Adrenal gland (tissue), 5 donors: ENCODE measurements around the gene TCTA.

Experiments used
- POLR2A ChIP-seq, 2 donors: fragments of 450-650 bp; IDR thresholded peaks; one replicate each; pipeline ENCODE4 v1.6.1; 2017; ENCODE audit warnings: antibody characterized with exemption in 2 of 2, mild to moderate bottlenecking in 2 of 2, moderate library complexity in 1 of 2
- TF ChIP-seq, protein P1 (sequence below), 6 experiments: fragments of 450-650 bp in 4 of 6; fragments of 200-600 bp in 2 of 6; sonication (generic) in 1 of 6; IDR thresholded peaks; 1 replicate in 5 of 6; 2 replicates in 1 of 6; pipeline versions ENCODE4 v1.5.1 to v1.8.0; 2016 to 2021; ENCODE audit warnings: antibody characterized with exemption in 6 of 6, mild to moderate bottlenecking in 2 of 6, moderate library complexity in 1 of 6
- donor health status: DM: no; HTN: no; CAD: no.

DNA sequence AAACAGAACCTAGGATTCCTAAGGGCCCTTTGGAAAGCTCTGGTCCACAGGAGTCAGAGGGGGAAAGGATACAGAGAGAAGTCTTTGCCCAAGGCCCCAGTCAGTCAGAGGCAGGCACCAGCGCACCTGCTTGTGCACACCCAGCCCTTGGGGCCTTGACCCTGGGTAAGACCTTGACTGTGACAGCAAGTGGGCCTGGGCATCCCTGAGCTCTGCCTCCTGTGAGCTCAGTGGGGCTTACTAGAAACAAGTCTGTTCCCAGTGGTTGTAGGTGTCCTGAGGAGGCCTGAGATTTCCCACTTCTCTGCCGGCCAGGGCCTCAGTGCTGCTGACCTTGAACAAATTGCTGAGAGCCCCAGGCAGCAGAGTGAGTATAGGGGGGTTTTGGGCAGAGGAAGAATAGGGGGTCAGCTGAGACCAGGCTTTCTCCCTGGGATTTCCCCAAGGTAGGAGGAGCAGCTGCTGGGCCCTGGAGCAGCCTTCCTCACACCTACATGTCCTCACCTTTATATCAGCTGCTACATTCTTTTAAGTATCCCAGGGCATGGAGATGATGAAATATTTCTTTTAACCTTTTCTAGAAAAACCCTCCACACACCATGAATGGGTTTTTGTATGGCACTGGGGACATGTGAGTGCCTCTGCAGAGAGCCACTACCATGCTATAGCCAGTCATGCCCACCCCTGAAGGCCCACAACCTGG lies 48.1 kb downstream of the TCTA start:
- TF ChIP-seq, protein P1, sequence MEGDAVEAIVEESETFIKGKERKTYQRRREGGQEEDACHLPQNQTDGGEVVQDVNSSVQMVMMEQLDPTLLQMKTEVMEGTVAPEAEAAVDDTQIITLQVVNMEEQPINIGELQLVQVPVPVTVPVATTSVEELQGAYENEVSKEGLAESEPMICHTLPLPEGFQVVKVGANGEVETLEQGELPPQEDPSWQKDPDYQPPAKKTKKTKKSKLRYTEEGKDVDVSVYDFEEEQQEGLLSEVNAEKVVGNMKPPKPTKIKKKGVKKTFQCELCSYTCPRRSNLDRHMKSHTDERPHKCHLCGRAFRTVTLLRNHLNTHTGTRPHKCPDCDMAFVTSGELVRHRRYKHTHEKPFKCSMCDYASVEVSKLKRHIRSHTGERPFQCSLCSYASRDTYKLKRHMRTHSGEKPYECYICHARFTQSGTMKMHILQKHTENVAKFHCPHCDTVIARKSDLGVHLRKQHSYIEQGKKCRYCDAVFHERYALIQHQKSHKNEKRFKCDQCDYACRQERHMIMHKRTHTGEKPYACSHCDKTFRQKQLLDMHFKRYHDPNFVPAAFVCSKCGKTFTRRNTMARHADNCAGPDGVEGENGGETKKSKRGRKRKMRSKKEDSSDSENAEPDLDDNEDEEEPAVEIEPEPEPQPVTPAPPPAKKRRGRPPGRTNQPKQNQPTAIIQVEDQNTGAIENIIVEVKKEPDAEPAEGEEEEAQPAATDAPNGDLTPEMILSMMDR (IDR thresholded peaks at IDR 0.05), result no peak
- TF ChIP-seq POLR2A (IDR thresholded peaks at IDR 0.05), result no peak
